ENCODE data around the gene GGCT.

Gene GGCT

GRCh38 chr7:30503274-30504212, 1.1 kb downstream of the GGCT start:
- 0 out of 2 replicates have a peak, but pooled peaks cover 5% of the 10 kb centered on the region for H3K4me1 ChIP-seq (ENCODE audit: control insufficient read depth, insufficient read depth, low read length)
- H3K9me3 ChIP-seq (ENCODE audit: control insufficient read depth, insufficient read depth, low read depth, low read length): no peaks in the 10 kb centered on the region
- TF ChIP-seq, protein P1, sequence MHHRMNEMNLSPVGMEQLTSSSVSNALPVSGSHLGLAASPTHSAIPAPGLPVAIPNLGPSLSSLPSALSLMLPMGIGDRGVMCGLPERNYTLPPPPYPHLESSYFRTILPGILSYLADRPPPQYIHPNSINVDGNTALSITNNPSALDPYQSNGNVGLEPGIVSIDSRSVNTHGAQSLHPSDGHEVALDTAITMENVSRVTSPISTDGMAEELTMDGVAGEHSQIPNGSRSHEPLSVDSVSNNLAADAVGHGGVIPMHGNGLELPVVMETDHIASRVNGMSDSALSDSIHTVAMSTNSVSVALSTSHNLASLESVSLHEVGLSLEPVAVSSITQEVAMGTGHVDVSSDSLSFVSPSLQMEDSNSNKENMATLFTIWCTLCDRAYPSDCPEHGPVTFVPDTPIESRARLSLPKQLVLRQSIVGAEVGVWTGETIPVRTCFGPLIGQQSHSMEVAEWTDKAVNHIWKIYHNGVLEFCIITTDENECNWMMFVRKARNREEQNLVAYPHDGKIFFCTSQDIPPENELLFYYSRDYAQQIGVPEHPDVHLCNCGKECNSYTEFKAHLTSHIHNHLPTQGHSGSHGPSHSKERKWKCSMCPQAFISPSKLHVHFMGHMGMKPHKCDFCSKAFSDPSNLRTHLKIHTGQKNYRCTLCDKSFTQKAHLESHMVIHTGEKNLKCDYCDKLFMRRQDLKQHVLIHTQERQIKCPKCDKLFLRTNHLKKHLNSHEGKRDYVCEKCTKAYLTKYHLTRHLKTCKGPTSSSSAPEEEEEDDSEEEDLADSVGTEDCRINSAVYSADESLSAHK (tag by site-specific recombination; IDR thresholded peaks at IDR 0.05): peak; percentile 52
- TF ChIP-seq, protein P2, sequence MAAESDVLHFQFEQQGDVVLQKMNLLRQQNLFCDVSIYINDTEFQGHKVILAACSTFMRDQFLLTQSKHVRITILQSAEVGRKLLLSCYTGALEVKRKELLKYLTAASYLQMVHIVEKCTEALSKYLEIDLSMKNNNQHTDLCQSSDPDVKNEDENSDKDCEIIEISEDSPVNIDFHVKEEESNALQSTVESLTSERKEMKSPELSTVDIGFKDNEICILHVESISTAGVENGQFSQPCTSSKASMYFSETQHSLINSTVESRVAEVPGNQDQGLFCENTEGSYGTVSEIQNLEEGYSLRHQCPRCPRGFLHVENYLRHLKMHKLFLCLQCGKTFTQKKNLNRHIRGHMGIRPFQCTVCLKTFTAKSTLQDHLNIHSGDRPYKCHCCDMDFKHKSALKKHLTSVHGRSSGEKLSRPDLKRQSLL (tag by site-specific recombination; IDR thresholded peaks at IDR 0.05): no peak
- ChIA-PET POLR2A (interaction anchor here (0.7 kb wide), 1 partner anchor 60 kb away, joined by 3 read pairs; no protein-coding TSS in a partner anchor), CTCF (interaction anchor here (0.6 kb wide), 1 partner anchor 66 kb away, joined by 3 read pairs; no protein-coding TSS in a partner anchor)
- H3K36me3 ChIP-seq (ENCODE audit: control insufficient read depth in 2 of 2, insufficient read depth in 1 of 2, low read length in 2 of 2): peaks cover 9 to 17% of the 10 kb centered on the region in 2 experiments; a peak in 2 of 3 replicates
- peak overlapping the region; percentile 84 for H3K4me3 ChIP-seq (ENCODE audit: low read depth, low read length)
- H3K27ac ChIP-seq (ENCODE audit: extremely low read depth, low read depth, low read length): peak overlapping the region; percentile 68; the same call in 1 of the 2 replicates

GRCh38 chr7:30502470-30503251, 2.0 kb downstream of the GGCT start:
- CTCF ChIA-PET: no interaction called here
- TF ChIP-seq ZNF239 (tag by site-specific recombination; IDR thresholded peaks at IDR 0.05) (no peak), ZNF596 (tag by site-specific recombination; IDR thresholded peaks at IDR 0.05) (no peak), ZNF776 (tag by site-specific recombination; IDR thresholded peaks at IDR 0.05; ENCODE audit: borderline replicate concordance) (no peak), ZNF341 (tag by site-specific recombination; IDR thresholded peaks at IDR 0.05; ENCODE audit: low read depth) (peak; percentile 48; the same call in 1 of the 2 replicates), ZIC2 (tag by site-specific recombination; IDR thresholded peaks at IDR 0.05) (no peak), ZNF426 (tag by site-specific recombination; IDR thresholded peaks at IDR 0.05) (no peak)
- no peak overlapping the region for H3K27ac ChIP-seq (ENCODE audit: extremely low read depth, low read depth, low read length)
- peaks cover 15 to 18% of the 10 kb centered on the region in 2 experiments; a peak in 2 of 3 replicates for H3K36me3 ChIP-seq (ENCODE audit: control insufficient read depth in 2 of 2, insufficient read depth in 1 of 2, low read length in 2 of 2)
- H3K4me1 ChIP-seq (ENCODE audit: control insufficient read depth, insufficient read depth, low read length): 0 out of 2 replicates have a peak, but pooled peaks cover 5% of the 10 kb centered on the region
- H3K4me3 ChIP-seq (ENCODE audit: low read depth, low read length): no peak overlapping the region
- no peaks in the 10 kb centered on the region for H3K9me3 ChIP-seq (ENCODE audit: control insufficient read depth, insufficient read depth, low read depth, low read length)
- POLR2A ChIA-PET: no interaction called here

DNA sequence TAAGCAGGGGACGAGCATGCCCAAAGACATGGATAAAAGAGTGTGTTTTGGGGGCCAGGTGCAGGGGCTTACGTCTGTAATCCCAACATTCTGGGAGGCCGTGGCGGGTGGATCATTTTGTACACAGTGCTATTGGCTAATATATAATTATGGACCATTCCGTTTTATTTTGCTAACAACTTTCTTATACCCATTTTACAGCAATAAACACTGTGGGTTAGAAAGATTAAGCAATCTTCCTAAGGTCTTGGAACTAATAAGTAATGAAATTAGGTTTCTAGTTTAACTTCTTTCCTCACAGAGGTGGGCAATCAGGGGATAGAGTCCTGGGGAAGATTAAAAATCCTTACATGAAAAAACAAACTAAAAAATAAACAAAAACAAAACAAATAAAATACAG, 3.4 kb downstream of the GGCT start:
- Histone ChIP-seq H3K9me3 (ENCODE audit: control insufficient read depth, insufficient read depth, low read depth, low read length) (no peaks in the 10 kb centered on the region), H3K27ac (ENCODE audit: extremely low read depth, low read depth, low read length) (no peak overlapping the region), H3K4me3 (ENCODE audit: low read depth, low read length) (no peak overlapping the region), H3K36me3 (ENCODE audit: control insufficient read depth in 2 of 2, insufficient read depth in 1 of 2, low read length in 2 of 2) (peaks cover 23 to 30% of the 10 kb centered on the region in 2 experiments), H3K4me1 (ENCODE audit: control insufficient read depth, insufficient read depth, low read length) (0 out of 2 replicates have a peak, but pooled peaks cover 5% of the 10 kb centered on the region)
- ChIA-PET CTCF (no interaction called here), POLR2A (no interaction called here)
- TF ChIP-seq ZNF292 (tag by site-specific recombination; IDR thresholded peaks at IDR 0.05; ENCODE audit: borderline replicate concordance, low read depth): no peak
- no peak for TF ChIP-seq ZNF692 (tag by site-specific recombination; IDR thresholded peaks at IDR 0.05)
- TF ChIP-seq KLF10 (tag by site-specific recombination; IDR thresholded peaks at IDR 0.05): no peak
- TF ChIP-seq, protein P3, sequence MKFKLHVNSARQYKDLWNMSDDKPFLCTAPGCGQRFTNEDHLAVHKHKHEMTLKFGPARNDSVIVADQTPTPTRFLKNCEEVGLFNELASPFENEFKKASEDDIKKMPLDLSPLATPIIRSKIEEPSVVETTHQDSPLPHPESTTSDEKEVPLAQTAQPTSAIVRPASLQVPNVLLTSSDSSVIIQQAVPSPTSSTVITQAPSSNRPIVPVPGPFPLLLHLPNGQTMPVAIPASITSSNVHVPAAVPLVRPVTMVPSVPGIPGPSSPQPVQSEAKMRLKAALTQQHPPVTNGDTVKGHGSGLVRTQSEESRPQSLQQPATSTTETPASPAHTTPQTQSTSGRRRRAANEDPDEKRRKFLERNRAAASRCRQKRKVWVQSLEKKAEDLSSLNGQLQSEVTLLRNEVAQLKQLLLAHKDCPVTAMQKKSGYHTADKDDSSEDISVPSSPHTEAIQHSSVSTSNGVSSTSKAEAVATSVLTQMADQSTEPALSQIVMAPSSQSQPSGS (tag by site-specific recombination; IDR thresholded peaks at IDR 0.05; ENCODE audit: low read depth): no peak
- no peak for TF ChIP-seq ZNF354C (tag by site-specific recombination; IDR thresholded peaks at IDR 0.05; ENCODE audit: borderline replicate concordance, low read depth)
- no peak for TF ChIP-seq ZNF621 (tag by site-specific recombination; IDR thresholded peaks at IDR 0.05)
- no peak for TF ChIP-seq ZBTB17 (tag by site-specific recombination; IDR thresholded peaks at IDR 0.05)
- TF ChIP-seq, protein P4, sequence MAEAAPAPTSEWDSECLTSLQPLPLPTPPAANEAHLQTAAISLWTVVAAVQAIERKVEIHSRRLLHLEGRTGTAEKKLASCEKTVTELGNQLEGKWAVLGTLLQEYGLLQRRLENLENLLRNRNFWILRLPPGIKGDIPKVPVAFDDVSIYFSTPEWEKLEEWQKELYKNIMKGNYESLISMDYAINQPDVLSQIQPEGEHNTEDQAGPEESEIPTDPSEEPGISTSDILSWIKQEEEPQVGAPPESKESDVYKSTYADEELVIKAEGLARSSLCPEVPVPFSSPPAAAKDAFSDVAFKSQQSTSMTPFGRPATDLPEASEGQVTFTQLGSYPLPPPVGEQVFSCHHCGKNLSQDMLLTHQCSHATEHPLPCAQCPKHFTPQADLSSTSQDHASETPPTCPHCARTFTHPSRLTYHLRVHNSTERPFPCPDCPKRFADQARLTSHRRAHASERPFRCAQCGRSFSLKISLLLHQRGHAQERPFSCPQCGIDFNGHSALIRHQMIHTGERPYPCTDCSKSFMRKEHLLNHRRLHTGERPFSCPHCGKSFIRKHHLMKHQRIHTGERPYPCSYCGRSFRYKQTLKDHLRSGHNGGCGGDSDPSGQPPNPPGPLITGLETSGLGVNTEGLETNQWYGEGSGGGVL (tag by site-specific recombination; IDR thresholded peaks at IDR 0.05): no peak
- TF ChIP-seq MYNN (tag by site-specific recombination; IDR thresholded peaks at IDR 0.05; ENCODE audit: borderline replicate concordance): no peak
- no peak for TF ChIP-seq HOXC10 (CRISPR knock-in tag; IDR thresholded peaks at IDR 0.05)
- TF ChIP-seq SALL2 (tag by site-specific recombination; IDR thresholded peaks at IDR 0.05; ENCODE audit: borderline replicate concordance): no peak
